ENCODE measurements around the gene NRDE2.
"Not testable (repeated sequence)": the region's sequence is repeated elsewhere in the genome, so short reads cannot be mapped to it uniquely, and the experiment has no call there.

The NRDE2 gene

DNA sequence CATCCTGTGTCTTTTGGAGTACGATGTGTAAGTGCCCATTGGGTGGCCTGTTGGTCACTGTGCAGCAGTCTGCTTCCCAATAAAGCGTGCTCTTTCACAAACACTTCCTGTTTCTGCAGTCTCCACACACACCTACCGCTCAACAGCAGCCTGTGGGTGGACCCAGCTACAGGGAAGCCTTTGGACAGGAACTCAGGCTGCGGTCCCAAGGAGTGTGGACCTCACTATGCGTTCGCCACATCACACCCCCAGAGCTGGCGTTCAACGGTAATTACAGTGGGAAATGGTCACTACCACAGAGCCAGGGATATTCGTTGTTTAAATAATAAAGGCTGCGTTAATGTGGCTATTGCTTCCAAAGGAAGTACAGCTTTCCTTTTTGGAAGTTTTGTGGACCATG is 59.2 kb downstream of the NRDE2 start:
- DNase-seq = no peak

DNA sequence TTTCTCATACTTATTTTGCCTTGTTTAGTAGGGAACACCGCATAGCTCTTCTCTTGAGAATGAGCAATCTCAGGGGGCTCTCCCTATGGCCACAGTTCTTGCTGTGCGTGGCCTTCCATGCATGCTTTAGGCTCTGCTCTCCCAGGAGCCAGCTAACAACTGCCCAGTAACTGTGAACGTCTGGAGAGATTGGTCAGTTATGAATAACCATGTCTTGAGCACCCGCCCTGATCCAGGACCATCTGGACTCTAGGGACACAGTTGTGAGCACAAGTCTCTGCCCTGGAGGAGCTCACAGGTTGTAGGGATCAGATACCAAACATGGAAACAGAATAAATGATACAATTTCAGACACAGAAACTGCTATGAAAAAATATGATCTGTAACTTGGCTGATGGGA is 63.3 kb downstream of the NRDE2 start:
- DNase-seq = no peak

DNA sequence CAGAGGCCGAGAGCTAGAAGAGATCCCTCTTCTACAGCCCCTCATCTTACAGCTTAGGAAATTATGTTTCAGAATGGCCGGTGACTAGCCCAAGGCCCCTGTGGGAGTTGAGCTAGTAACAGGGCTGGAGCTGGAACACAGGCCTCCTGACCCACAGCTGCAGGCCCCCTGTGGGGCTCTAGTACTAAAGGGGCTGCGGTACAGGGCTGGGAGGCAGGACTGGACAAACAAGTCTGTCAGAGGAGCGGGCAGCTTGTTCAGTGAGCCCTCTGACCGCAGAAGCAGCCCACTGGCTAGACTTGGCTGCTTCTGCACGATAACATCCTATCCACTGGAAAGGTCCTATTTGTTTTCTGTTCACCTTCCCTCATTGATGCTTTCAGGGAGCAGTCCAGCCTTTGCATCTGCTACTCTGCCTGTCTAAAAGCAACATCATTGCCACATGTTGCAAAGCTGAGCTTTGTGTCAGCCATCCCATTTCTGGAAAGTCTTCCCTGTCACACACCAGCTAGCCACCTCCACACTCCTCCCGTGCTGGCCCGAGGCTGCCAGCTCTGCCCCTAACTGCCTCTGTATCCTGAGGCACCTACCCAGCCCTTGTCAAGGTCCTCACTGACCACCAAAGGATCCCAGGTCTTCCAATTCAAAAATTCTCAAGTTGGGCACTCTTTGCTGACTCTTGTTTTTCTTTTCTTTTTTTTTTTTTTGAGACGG is 65.1 kb downstream of the NRDE2 start:
- no peak for DNase-seq

DNA sequence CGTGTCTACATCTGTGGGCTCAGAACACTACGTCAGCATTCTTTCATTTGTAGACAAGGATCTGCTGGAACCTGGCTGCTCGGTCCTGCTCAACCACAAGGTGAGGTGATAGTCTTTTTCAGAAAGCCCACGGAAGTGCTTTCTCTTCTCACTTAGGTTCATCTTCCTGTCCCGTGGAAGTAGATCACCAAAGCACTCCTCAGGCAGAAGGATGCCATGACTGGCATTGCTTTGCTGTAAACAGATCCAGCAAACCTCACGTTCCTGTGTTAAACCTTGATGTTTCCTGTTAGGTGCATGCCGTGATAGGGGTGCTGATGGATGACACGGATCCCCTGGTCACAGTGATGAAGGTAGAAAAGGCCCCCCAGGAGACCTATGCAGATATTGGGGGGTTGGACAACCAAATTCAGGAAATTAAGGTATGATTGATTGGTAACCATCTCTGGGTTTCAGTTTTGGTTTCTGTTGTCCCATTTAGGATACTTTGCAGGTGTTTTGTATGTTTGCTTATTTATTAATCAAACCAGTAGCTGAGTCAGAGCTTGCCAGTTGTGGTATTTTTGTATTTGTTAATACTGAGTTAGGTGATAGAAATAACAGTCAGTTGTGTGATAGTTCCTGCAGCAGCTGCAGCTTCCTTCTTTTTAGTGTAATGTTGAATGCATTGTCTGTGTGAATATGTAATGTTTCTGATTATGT is 67.8 kb downstream of the NRDE2 start:
- no peak for DNase-seq

DNA sequence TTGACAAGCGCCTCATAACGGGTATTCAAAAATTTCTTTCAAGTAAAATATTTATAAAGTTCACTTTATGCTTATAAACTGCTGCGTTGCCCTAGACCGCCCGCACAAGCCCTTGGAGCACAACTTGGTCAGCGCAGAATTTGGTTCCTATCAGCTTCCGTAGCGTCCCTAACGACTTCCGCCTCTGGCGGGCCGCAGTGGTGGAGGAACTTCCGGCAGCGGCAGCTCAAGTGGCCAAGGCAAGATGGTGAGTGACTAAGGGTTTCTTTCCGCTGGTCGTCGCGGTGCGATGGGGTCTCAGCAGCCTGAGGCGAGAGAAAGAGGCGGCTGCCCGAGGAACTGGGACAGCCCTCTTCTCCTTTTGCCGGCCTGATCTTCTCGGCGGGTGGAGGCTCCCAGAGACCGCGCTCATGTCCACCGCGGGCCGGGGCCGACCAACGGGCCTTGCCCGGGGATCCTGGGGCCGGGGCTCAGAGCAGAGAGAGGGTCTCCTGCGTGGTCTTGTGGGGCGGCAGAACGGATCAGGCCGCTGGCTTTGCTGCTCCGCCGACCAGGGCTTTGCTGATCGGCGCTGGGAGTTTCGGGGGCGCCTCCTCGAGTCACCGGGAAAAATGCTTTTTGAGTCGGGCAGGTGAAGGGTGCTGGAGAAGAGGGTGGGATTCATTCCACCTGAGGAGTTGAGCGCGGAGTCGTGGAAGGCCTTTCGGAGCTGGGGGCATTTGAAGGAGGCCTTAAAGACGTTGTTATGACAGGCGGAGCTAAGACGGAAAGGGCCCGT is 75.2 kb downstream of the NRDE2 start, which contains the start of gene PSMC1:
Gene PSMC1 (plus strand): TSS at position 200 of the 778 bp plus-strand sequence. CDS start 45 bp downstream, at position 245.
- peak; percentile 83 to 88 for DNase-seq

DNA sequence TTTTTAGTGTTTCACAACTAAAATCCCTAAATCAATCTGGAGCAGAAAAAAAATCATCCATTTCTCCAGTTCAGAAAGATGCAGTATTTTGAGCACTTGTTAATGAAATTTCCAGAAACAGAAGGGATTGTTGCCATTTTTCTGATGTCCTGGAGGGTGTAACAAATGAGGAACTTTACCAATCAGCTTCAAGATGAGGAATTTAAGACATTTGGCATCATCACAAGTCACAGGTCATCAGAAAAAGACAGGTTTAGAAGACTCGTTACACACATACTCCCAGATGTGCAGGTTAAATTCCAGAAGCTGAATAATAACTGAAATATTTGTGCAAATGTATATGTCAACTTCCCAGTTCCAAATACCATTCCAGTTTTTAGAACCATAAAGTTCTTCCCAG is 75.9 kb downstream of the NRDE2 start:
- no peak for DNase-seq

DNA sequence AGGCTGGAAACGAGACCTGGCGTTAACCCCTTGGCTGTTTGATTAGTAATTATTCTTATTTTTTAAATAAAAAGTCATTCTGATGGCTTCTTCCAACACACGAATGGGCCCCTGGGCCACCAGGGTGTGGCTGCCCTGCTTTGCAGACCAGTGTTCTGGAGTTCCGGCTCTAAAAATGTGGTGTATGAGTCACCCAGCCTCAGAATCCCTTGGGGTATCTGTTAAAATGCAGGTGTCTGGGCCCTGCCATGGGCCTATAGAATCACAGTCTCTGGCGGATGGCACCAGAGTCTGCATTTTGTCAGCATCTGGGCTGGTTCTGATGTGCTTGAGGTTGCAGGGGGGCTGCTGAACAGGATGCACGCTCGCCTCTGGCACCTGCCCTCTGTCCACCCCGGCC is 77.9 kb downstream of the NRDE2 start:
- no peak for DNase-seq

DNA sequence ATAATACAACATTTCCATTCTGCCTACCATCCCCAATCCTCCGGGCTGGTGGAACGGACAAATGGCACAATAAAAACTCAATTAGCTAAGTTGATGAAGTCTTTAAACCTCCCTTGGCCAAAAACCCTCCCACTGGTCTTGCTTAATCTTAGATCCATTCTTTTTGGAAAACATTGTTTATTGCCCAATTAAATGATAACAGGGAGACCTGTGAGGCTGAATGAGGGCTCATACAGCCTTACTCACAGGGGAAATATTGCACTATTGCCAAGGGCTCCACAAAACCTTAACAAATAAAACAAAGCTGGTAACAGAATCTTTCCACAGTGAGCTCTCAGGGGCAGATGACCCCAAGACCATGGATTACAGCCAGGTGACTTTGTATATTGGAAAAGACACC is 83.1 kb downstream of the NRDE2 start:
- DNase-seq = no peak

DNA sequence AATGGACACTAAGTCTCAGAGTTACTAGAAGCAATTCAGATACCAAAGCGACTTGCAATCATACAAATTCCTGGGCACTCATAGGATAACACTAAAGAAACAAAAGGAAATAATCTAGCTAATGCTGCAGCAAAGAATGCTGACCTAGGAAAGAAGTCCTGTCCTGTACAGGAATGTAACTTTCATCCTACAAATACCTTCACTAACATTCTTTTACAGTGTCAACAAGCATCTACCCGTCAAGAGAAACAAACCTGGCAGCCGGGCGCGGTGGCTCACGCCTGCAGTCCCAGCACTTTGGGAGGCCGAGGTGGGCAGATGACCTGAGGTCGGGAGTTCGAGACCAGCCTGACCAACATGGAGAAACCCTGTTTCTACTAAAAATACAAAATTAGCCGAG is 84.3 kb downstream of the NRDE2 start:
- not testable (repeated sequence) for DNase-seq

DNA sequence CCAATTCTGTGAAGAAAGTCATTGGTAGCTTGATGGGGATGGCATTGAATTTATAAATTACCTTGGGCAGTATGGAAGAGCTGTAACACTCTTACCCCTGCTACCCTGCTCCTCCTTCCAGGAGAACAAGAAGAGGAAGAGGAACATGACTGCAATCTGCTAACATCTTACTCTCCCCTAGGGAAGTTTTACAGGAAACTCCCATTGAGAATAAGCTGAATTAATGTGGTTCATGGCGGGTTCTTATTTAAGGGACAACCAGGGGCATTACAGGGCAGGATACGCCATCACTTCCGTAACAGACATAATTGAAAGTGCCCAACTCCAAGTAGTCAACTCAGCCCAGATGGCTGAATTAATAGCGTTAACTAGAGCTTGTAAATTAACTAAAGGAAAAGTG is 84.8 kb downstream of the NRDE2 start:
- DNase-seq = no peak

DNA sequence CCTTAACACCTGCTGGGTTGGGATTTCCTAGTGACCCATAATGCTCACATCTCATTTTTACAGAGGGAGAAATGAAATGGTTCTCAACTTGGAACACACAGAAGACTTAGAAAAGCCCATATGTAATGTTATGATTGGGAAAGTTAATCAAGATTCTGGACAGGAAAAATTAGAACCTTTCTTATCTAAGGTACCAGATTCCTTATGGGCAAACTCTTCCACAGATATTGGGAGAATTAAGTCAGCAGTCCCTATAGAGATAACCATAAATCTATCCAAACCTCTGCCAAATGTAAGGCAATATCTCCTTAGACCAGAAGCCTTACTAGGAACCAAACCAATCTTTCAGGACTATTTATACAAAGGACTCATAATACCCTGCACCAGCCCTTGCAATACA is 89.3 kb downstream of the NRDE2 start:
- no peak for DNase-seq

DNA sequence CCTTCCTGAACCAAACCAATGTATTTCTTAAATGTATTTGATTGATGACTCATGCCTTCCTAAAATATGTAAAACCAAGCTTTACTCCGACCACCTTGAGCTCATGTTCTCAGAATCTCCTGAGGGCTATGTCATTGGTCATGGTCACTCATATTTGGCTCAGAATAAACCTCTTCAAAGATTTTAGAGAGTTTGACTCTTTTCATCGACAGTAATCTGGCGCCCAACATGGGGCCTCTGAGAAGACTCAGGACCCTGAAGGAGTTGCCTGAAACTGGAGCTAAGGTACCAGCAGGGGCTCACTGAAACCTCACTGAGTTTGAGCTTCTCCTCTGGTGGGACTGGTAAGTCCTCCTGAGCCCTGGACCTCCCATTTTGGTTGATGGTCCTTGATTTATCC is 92.6 kb downstream of the NRDE2 start:
- no peak for DNase-seq

DNA sequence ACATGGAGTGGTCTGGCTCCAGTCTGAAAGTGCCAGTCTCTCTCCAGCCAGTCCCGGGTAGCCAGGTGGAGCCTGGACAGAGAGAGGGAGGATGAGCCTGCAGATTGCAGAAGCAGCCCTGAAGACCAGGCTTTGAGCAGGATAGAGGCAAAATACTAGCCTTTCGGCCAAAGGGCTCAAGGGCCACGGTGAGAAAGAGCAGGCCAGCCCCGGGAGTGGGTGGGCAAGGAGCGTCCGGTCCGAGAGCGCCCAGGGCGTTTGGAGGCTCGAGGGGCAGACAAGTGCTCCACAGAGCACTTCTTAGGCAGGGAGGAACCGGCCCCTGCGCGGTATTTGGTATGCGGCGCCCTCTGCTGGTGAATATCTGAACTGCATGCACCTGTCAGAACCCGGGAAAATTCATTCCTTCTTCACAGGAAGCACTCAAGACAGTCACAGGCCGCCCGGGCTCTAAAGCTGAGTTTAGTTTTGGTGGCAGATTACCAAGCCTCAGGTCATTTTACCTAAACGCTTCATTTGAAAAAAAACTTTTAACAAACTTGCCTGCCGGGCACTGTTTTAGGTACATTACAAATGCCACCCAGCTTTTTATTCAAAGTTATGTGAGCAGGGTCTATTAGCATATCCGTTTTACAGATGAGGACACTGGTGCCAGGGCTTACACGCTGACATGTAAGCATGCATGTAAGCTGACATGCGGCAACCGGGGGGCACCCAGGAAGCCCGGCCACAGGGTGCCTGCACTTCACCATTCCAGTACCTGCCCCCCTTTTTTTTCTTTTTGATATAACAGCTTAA is 96.4 kb downstream of the NRDE2 start:
- DNase-seq = peak; percentile 71 to 77

DNA sequence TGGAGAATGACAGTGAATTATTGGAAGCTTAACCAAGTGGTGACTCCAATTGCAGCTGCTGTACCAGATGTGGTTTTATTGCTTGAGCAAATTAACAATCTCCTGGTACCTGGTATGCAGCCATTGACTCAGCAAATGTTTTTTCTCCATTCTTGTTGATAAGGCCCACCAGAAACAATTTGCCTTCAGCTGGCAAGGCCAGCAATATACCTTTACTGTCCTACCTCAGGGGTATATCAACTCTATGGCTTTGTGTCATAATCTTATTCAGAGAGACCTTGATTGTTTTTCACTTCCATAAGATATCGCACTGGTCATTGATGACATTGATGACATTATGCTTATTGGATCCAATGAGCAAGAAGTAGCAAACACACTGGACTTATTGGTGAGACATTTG is 101.8 kb downstream of the NRDE2 start:
- DNase-seq = not testable (repeated sequence)

DNA sequence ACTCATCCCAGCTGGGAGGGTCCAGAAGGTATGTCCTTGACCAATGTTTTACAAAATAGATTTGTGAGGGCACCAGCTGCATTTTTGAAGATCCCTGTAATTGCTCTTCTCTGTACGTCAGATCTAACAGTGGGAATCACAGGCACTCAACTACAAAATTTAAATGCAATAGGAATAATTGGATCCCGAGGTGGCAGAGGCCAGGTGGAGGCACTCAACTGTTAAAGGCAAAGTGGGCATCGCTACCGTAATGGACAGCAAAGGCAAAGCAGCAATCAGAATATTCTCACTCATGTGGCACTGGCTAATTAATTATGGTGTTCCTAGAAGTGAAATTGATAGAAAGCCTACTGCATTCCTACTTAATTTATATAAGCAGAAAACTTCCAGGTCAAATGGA is 103.3 kb downstream of the NRDE2 start:
- DNase-seq = no peak
